Muscle layer of duodenum (tissue), 2 donors: ENCODE measurements around the gene INPP5A.
"Not testable (repeated sequence)": the region's sequence is repeated elsewhere in the genome, so short reads cannot be mapped to it uniquely, and the experiment has no call there.

Source experiments
- H3K27ac ChIP-seq: one replicate; pipeline ENCODE4 v1.7.0; 2013; ENCODE audit warnings: mild to moderate bottlenecking, low read length
- H3K27me3 ChIP-seq: one replicate; pipeline ENCODE4 v1.7.0; 2013; ENCODE audit warnings: low read depth, mild to moderate bottlenecking, control low read depth, low read length
- H3K36me3 ChIP-seq, 2 donors: one replicate each; pipeline ENCODE4 v1.7.0; 2013; ENCODE audit warnings: low read length in 2 of 2, control low read depth in 1 of 2, mild to moderate bottlenecking in 1 of 2; ENCODE audit not compliant: insufficient read depth in 2 of 2, control insufficient read depth in 1 of 2
- H3K4me1 ChIP-seq, 2 donors: one replicate each; pipeline ENCODE4 v1.7.0; 2013; ENCODE audit warnings: low read length in 2 of 2, mild to moderate bottlenecking in 2 of 2, control low read depth in 1 of 2, moderate library complexity in 1 of 2; ENCODE audit not compliant: insufficient read depth in 2 of 2, control insufficient read depth in 1 of 2
- H3K4me3 ChIP-seq, 2 donors: one replicate each; pipeline ENCODE4 v1.7.0; 2013; ENCODE audit warnings: low read length in 2 of 2, low read depth in 1 of 2, mild to moderate bottlenecking in 1 of 2
- H3K9me3 ChIP-seq, 2 donors: one replicate each; pipeline ENCODE4 v1.7.0; 2013; ENCODE audit warnings: low read length in 2 of 2, control low read depth in 1 of 2, mild to moderate bottlenecking in 1 of 2; ENCODE audit not compliant: control insufficient read depth in 1 of 2
- donor health status: healthy.

The INPP5A gene

GRCh38 chr10:132700156-132701098 lies 162.8 kb downstream of the INPP5A start:
- Histone ChIP-seq H3K27me3 (no peaks in the 10 kb centered on the region), H3K27ac (no peak overlapping the region), H3K4me3 (no peak overlapping the region), H3K4me1 (peaks cover 0 to 14% of the 10 kb centered on the region in 2 donors), H3K9me3 (peaks cover 0 to 5% of the 10 kb centered on the region in 2 donors), H3K36me3 (peaks cover 0 to 34% of the 10 kb centered on the region in 2 donors)

GRCh38 chr10:132701099-132701845 lies 163.7 kb downstream of the INPP5A start:
- H3K27ac ChIP-seq = no peak overlapping the region
- H3K4me3 ChIP-seq = no peak overlapping the region
- H3K4me1 ChIP-seq = peaks cover 0 to 14% of the 10 kb centered on the region in 2 donors
- H3K36me3 ChIP-seq = peaks cover 0 to 42% of the 10 kb centered on the region in 2 donors
- no peaks in the 10 kb centered on the region for H3K27me3 ChIP-seq
- H3K9me3 ChIP-seq = peaks cover 0 to 13% of the 10 kb centered on the region in 2 donors

GRCh38 chr10:132701846-132702190 lies 164.2 kb downstream of the INPP5A start:
- Histone ChIP-seq H3K36me3 (peaks cover 0 to 45% of the 10 kb centered on the region in 2 donors), H3K9me3 (peaks cover 0 to 15% of the 10 kb centered on the region in 2 donors), H3K4me1 (peaks cover 0 to 14% of the 10 kb centered on the region in 2 donors), H3K27me3 (no peaks in the 10 kb centered on the region), H3K4me3 (no peak overlapping the region), H3K27ac (no peak overlapping the region)

GRCh38 chr10:132702601-132703418 lies 165.2 kb downstream of the INPP5A start:
- Histone ChIP-seq H3K9me3 (peaks cover 0 to 15% of the 10 kb centered on the region in 2 donors), H3K27me3 (no peaks in the 10 kb centered on the region), H3K36me3 (peaks cover 0 to 45% of the 10 kb centered on the region in 2 donors), H3K27ac (no peak overlapping the region), H3K4me1 (peaks cover 0 to 14% of the 10 kb centered on the region in 2 donors), H3K4me3 (no peak overlapping the region)

- Histone ChIP-seq H3K4me1 (peaks cover 0 to 14% of the 10 kb centered on the region in 2 donors), H3K9me3 (peaks cover 0 to 15% of the 10 kb centered on the region in 2 donors), H3K36me3 (peaks cover 6 to 40% of the 10 kb centered on the region in 2 donors), H3K27ac (no peak overlapping the region), H3K27me3 (no peaks in the 10 kb centered on the region), H3K4me3 (no peak overlapping the region)
Observed at GRCh38 chr10:132703419-132704007, 165.9 kb downstream of the INPP5A start.

GRCh38 chr10:132704008-132704814 lies 166.6 kb downstream of the INPP5A start:
- Histone ChIP-seq H3K4me1 (peaks cover 0 to 14% of the 10 kb centered on the region in 2 donors), H3K9me3 (peaks cover 0 to 15% of the 10 kb centered on the region in 2 donors), H3K27me3 (no peaks in the 10 kb centered on the region), H3K36me3 (peaks cover 10 to 39% of the 10 kb centered on the region in 2 donors), H3K27ac (no peak overlapping the region), H3K4me3 (no peak overlapping the region)

GRCh38 chr10:132704815-132705064 lies 167.2 kb downstream of the INPP5A start:
- peaks cover 0 to 15% of the 10 kb centered on the region in 2 donors for H3K9me3 ChIP-seq
- not testable (repeated sequence) for H3K4me3 ChIP-seq, H3K27me3 ChIP-seq, H3K27ac ChIP-seq, H3K4me1 ChIP-seq
- peaks cover 10 to 43% of the 10 kb centered on the region in 2 donors for H3K36me3 ChIP-seq

GRCh38 chr10:132705173-132705572 lies 167.6 kb downstream of the INPP5A start:
- peak overlapping the region in 1 of 2 donors; percentile 0 for H3K4me3 ChIP-seq
- H3K36me3 ChIP-seq = peaks cover 10 to 45% of the 10 kb centered on the region in 2 donors
- no peaks in the 10 kb centered on the region for H3K27me3 ChIP-seq
- H3K9me3 ChIP-seq = peaks cover 0 to 15% of the 10 kb centered on the region in 2 donors
- H3K4me1 ChIP-seq = peaks cover 0 to 5% of the 10 kb centered on the region in 2 donors
- H3K27ac ChIP-seq = no peak overlapping the region

- H3K4me3 ChIP-seq = no peak overlapping the region
- H3K9me3 ChIP-seq = peaks cover 0 to 15% of the 10 kb centered on the region in 2 donors
- no peaks in the 10 kb centered on the region for H3K27me3 ChIP-seq
- H3K4me1 ChIP-seq = no peaks in the 10 kb centered on the region
- peaks cover 10 to 52% of the 10 kb centered on the region in 2 donors for H3K36me3 ChIP-seq
- H3K27ac ChIP-seq = no peak overlapping the region
Observed at GRCh38 chr10:132705943-132706342, 168.4 kb downstream of the INPP5A start.

- H3K4me3 ChIP-seq = no peak overlapping the region
- no peaks in the 10 kb centered on the region for H3K27me3 ChIP-seq
- no peaks in the 10 kb centered on the region for H3K4me1 ChIP-seq
- H3K27ac ChIP-seq = no peak overlapping the region
- peaks cover 10 to 54% of the 10 kb centered on the region in 2 donors for H3K36me3 ChIP-seq
- peaks cover 0 to 15% of the 10 kb centered on the region in 2 donors for H3K9me3 ChIP-seq
Observed at GRCh38 chr10:132706701-132707100, 169.1 kb downstream of the INPP5A start.
